ENCODE results near the gene DERL3.
"Not testable (repeated sequence)": the region's sequence is repeated elsewhere in the genome, so short reads cannot be mapped to it uniquely, and the experiment has no call there.

Gene DERL3

DNA sequence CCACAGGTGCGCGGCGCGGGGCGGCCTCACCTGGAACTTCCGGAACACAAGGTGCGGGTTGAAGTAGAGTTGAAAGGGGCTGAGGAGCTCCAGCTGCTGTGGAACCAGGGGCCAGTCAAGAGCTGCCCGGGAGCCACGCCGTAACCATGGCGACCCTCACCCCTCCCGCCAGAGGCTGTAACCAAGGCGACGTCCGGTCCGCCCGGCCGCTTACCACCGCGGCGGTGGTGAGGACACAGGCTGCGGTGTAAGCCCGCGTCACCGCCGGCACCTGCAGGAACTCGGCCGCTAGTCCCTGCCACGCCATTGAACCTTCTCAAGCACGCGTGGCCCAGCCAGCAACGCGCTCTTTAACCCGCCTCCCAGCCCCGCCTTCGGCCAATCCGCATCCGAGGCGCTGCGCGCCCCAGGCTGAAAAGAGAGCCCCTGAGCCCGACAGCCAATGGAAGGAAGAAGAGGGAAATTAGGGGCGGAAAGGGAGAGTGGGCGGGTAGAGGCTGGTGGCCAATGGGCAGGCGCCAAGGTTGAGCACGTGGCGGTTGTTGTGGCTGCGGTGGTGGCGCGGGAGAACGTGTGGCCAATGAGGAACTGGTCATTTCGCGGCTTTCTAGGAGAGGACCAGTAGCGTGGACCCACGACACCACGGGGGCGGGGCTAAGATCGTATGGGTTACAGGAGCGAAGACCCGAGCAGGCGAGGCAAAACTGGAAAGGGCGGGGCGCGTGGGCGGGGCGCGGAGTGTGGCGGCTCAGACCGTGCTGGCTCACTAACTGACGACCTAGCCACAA lies at the start of gene DERL3:
Gene DERL3, minus strand, starts transcription at position 326 of the 788 bp plus-strand sequence. Its CDS starts 19 bp downstream, at position 307.
- DNase-seq = peak; percentile 90

DNA sequence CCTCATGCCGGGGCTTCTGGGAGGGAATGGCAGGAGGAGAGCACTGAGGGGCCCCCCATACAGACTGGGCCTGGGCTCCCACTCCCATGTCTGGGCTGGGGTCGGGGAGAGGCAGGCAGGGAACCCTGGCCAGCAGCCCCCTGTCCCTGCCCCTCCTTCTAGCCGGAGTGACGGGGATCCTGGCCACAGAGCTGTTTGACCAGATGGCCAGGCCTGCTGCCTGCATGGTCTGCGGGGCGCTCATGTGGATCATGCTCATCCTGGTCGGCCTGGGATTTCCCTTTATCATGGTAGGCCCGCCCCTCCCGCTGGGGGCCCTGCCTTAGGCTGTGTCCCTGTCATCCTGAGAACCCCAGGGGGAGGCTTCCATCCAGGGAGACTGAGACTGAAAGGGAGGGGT lies 45.3 kb upstream of the DERL3 start:
- DNase-seq = no peak

DNA sequence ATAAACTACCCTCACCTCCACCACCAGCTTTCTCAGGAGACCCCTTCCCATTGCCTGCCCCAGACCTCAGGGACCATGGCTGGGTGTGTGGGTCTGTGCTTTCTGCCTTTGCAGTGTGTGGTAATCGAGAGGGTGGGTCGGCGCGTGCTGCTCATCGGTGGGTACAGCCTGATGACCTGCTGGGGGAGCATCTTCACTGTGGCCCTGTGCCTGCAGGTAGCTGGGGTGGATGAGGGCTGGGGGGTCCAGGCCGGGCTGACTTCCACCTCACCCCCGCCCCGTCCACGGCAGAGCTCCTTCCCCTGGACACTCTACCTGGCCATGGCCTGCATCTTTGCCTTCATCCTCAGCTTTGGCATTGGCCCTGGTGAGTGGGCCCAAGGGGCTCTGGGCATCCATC lies 44.9 kb upstream of the DERL3 start:
- DNase-seq = no peak

DNA sequence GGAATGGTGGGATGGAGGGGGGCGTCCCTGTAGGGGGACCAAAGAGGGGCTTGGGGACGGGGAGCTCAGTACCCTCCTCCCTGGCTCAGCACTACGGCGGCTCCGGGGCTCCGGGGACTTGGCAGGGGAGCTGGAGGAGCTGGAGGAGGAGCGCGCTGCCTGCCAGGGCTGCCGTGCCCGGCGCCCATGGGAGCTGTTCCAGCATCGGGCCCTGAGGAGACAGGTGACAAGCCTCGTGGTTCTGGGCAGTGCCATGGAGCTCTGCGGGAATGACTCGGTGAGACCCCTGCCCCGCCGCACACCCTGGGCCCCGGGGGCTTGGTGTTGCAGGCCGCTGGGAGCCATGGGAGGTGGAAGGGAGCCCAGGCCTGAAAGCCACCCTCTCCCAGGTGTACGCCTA lies 43.6 kb upstream of the DERL3 start:
- no peak for DNase-seq

DNA sequence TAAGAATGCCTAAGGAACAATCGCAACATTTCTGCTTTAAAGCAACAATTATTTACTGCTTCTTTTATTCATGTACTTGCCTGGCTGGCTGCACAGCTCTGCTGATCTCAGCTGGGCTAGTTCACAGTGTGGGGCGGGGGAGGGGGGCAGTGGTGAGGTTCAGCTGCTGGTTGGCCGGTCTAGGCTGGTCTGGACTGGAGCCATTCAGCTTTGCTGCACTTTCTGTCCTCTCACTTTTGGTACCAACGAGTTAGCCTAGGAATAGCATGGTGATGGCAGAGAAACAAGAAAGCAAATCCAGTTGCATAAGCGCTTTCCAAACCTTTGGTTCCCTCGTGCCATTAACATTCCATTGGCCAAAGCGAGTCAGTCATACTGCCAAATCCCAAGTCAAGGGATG lies 39.4 kb upstream of the DERL3 start:
- no peak for DNase-seq

DNA sequence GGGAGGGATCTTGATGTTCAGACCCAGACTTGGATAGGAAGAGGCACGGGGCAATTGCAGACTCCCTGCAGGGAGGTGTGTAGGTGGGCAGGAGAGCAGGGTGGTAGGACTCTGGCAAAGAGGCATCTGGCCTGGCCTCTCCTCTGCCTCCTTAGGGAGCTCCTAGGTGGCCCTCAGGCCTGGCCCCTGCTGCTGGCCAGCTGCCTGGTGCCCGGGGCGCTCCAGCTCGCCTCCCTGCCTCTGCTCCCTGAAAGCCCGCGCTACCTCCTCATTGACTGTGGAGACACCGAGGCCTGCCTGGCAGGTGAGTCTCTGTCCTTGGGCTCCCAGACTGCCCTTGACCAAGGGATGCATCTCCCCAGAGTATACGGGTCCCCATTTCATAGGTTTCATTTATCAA lies 38.8 kb upstream of the DERL3 start:
- DNase-seq = no peak

DNA sequence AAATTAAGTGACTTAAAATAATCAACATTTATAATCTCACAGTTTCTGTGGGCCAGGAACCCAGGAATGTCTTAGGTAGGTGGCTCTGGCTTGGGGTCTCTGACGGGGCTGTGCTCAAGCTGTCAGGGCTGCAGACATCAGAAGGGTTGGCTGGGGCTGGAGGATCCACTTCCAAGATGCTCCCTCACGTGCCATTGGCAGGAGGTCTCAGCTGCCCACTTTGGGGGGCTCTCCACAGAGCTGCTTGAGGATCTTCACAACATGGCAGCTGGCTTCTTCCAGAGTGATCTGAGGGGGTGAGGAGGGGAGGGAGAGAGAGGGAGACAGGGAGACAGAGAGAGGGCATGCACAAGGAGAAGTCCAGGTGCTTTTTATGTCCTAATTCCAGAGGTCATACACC lies 37.0 kb upstream of the DERL3 start:
- no peak for DNase-seq

DNA sequence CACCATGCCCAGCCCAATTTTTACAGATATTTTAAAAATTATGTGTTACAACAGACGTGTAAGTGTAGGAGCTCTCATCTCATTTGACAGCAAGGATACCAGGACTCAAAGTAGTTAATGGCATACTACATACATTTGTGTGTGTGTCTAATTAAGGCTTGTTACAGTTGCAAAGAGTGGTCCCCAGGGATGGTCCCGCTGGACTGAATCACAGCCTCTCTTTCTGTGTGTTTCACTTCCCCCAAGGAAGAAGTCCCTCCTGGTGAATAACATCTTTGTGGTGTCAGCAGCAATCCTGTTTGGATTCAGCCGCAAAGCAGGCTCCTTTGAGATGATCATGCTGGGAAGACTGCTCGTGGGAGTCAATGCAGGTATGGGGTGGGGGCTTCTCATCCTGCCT lies 36.1 kb upstream of the DERL3 start:
- DNase-seq = no peak

DNA sequence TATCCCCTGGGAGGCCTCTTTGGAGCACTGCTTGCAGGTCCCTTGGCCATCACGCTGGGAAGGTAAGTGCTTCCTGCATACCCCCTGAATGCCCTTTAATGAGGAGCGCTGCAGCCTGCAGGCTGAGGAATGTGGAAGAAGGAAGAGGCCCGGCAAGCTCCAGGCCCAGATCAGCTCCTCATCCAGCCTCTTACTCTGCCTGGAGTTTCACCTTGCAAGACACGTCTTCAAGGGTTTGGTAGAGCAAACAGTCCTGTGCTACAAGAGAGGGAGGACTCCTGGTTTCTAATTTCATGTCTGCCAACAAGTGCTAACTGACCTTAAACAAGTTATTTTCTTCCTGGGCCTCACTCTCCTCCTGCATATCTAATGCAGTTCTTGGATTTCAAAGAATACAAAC lies 29.8 kb upstream of the DERL3 start:
- no peak for DNase-seq

DNA sequence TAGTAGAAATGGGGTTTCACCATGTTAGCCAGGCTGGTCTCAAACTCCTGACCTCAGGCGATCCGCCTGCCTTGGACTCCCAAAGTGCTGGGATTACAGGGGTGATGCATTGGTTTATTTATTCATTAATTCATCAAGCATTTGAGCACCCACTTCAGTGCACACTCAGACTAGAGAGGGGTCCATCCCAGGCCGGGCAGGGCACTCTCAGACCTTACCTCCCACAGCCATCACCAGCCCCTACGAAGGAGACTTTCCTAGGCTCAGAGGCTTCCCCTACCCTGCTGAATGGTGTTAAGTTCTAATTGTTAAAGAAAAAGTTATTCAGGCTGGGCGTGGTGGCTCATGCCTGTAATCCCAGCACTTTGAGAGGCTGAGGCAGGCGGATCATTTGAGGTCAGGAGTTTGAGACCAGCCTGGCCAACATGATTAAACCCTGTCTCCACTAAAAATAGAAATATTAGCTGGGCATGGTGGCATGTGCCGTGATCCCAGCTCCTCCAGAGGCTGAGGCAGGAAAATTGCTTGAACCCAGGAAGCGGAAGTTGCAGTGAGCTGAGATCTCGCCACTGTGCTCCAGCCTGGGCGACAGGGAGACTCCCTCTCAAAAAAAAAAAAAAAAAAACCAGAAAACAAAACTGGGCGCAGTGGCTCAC lies 25.8 kb upstream of the DERL3 start:
- DNase-seq = not testable (repeated sequence)

DNA sequence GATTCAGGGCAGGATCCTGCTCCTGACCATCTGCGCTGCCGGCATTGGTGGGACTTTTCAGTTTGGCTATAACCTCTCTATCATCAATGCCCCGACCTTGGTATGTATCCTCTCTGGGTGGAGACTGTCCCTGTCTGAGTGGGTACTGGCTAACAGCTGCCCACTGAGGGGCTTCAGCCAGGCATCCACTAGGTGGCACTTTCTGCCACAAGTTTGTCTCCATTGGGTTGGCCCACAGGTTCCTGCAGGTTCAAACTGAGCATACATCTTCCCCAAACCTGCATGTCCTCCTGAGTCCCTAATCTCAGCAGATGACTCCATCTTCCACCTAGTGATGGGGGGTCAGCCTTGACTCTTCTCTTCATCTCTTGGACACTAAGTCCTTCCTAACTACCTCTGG lies 23.3 kb upstream of the DERL3 start:
- peak; percentile 21 for DNase-seq

DNA sequence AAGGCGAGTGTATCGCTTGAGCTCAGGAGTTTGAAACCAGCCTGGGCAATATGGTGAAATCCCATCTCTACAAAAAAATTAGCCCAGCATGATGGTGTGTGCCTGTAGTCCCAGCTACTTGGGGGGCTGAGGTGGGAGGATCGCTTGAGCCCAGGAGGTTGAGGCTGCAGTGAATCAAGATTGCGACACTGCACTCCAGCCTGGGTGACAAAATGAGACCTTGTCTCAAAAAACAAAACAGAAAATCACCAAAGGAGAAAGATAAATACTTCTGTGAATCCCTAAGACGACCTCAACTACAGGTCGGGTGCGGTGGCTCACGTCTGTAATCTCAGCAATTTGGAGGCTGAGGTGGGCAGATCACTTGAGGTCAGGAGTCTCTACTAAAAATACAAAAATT lies 21.4 kb upstream of the DERL3 start:
- not testable (repeated sequence) for DNase-seq

DNA sequence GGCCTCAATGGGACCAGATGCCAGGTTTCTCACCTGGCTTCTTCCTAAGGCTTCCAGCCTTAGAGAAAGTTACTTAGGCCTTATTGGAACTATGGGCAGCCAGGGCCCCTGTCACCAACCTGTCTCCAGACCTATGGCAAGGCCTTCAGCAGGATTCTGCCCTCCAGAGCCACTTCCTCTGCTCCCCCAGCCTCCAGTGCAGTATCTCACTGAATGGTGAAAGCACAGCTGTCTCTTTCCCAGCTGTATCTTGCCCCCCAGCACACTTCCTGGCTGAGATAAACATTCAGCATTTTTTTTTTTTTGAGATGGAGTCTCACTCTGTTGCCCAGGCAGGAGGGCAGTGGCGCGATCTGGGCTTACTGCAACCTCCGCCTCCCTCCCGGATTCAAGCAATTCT lies 20.4 kb upstream of the DERL3 start:
- DNase-seq = no peak

DNA sequence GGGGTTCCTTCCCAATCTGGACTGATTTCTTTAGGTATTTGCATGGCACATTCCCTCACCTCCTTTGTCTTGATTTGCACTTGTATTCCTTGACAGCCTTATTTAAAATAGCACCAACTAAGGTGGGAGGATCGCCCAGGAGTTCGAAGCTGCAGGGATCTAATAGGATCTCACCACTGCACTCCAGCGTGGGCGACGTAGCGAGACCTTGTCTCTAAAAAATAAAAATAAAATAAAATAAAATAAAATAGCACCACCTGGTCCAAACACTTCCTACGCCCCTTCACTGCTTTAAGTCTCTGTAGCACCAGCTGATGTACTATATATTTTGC lies 19.6 kb upstream of the DERL3 start:
- no peak for DNase-seq

DNA sequence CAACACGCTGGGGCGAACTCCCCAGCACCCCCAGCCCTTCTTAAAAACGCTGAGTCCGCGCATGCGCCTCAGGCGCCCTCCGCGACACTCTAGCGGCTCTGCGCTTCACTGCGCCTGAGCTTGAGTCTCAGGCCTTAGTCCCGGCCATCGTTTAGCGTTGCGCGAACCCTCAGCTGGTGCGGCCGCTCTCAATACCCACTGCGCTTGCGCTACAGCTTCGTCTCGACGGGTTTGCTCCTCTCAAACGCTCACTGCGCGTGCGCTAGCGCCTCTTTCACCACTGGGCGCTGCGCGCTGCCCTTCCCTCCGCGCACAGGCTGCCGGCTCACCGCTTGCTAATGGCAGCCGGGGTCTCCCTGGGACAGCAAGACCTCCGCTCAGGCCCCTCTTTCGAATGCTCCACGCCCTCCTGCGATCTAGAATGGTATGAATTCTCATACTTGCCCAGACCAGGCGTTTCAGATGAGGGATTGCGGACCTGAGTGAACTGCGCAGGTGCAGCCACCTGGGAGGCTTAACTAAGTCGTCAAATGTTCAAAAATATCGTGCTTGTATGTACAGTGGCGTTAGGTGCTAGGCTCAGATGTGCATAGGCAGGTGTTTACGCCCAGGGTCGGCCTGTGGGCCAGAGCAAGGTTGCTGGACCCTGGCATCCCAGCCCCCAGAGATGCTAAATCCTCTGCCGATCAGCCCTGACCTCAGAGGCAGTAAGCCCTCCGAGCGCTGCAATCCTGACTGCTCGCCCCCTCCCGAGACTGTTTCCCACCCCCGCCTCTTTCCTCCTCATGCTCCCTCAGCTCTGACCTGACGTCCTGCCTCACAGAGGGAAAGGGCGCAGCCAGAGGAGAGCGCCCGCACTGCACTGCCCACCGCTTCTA lies 19.0 kb upstream of the DERL3 start, which contains the start of gene SLC2A11:
Gene SLC2A11, plus strand, starts transcription at position 270 of the 878 bp plus-strand sequence. Its CDS starts 125 bp downstream, at position 395.
- peak; percentile 91 for DNase-seq

DNA sequence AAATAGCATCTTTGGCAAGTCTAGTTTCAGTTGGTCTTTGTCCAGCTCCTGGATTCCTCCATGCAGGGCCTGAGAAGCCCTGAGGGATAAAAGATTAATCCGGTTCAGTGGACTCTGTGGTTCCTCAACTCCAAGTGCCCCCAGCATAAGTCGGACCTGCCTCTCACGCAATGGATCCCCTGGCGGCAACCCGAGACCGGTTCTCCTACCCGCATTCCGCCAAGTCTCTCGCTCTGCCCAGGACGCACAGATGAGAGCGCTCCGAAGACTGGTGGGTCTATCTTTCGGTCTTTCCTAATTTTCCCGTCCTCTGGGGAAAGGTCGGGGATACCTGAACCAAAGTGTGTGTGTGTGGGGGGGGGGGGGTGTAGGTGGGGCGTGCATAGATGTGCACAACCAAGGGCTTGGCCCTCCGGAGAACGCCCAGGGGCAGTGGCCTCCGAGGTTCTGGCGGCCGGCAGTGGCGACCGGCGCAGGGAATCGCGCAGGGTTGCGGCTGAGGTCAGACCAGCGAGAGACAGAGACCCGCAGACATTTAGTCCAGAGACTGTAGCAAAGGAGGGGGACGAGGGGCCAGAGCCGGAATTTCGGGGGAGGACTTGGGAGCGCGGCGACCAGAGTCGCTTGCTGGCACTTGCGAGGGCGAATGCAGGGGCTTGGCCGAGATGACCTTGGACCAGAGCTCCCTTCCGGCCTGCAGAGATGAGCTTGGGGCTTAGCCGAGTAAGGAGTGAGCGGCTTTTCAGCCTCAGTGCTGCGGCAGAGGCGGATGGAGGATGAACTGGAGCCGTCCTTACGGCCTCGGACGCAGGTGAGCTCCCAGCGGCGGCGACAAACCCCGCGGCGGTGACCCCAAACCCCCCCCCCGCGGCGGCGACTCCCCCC lies 18.2 kb upstream of the DERL3 start:
- DNase-seq = no peak

DNA sequence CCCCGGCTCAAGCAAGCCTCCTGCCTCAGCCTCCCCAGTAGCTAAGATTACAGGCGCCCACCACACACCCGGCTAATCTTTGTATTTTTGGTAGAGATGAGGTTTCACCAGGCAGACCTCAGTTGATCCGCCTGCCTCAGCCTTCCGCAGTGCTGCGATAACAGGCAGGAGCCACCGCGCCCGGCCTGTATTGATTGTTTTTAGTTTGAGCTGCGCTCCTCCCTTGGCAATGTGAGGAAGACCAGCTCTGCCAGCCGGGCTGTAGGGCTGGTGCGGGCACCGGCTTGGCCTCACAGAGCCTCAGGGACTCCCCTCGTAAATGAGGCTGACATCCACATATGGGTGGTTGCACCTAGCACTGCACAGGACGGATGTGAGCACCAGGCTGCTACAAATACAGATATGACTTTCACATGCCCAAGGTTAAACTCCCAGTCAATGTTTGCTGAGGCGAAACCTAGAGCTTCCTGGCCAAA lies 11.4 kb upstream of the DERL3 start:
- no peak for DNase-seq

DNA sequence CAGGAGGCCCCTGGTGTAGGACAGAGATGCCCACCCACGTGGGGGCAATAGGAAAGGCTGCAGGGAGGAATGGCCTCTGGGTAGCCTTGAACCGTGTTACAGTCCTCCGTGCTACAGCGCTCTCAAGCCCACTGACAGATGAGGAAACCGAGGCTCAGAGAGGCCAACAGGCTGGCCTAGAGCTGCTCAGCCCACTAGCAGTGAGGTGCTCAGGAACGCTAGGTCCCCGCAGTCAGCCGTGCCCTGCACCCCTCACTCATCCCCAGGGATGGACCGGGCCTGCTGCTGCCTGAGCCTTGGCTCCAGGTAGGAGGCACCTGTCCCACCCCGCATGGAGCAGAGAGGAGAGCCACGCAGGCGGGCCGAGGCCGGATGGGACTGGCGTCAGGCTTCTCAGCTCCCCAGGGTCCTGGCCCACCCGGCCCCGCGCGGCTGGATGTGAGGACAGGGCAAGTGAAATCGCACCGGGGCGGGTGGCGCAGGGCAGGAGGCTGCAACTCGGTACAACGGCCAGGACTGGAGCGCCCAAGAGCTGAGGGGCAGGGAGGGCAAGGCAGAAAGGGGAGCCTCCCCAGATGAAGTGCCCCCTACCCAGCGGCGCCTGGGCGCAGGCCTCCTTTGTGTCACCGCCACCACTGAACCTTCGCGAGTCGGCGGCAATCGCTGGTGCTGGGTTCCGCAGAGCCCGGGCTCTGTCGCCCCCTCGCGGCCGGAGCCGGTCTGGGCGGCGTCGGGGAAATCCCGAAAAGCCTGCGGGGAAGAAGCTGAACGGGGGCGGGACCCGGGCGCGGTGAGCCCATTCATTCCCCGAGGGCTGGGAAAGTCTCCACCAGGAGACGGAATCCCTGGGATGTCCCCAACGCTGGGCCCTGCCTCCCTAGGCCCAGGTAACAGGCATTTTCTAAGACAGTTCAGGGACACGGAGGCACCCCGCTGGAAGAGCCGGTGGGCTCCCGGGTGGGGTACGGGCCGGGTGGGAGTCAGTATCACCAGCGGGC lies 10.5 kb upstream of the DERL3 start:
- DNase-seq = peak; percentile 56

DNA sequence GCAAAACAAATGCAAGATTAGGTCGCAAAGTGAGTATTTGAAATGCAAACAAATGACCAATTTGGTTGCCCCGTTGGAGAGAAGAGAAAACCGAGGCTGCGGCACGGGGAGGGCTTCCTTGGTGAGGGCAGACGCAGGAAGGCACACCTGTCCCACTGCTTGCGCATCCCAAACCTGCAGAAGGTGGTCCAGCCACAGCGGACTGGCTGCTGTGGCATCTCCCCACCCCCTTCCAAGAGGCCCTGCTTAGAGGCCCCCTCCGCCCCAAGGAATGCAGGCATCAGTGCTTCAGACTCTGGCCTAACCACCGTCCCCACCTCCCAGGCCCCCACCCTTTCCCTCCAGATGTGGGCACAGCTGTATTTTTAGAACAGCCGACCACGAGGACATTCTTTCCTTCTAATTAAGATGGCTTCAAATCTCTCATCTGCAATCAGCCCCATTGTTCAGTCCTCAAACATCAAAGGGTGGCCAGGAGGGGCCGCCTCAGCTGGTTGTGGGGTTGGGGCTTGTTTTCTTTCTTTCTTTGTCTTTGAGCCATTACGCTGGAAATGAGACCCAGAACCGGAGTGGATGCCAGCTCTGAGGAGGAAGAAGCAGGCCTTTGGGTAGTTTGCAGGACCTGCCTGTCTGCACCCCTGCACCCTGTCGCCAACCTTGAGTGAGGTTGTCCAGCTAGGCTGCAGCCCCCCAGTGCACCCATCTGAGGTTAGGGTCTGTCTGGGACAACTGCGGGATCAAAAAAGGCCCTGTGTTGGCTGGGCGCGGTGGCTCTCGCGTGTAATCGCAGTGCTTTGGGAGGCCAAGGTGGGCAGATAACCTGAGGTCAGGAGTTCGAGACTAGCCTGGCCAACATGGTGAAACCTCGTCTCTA lies 9.4 kb upstream of the DERL3 start:
- no peak for DNase-seq

DNA sequence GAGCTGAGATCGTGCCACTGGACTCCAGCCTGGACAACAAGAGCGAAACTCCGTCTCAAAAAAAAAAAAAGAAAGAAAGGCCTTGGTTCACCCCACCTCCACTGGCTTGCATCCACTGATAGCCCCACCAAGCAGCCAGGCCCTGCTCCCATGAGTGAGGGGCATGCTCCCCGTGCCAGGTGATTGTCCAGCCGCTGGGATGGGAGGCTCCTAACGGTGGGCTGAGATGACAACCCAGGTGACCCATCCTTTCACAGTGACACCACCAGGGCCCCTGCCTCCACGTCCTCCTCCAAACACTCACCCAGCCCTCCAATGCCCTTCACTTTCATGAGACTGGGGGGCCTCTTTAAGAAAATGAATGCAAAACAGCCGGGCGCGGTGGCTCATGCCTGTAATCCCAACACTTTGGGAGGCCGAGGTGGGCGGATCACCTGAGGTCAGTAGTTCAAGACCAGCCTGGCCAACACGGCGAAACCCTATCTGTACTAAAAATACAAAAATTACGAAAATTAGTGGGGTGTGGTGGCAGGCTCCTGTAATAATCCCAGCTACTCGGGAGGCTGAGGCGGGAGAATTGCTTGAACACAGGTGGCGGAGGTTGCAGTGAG lies 8.6 kb upstream of the DERL3 start:
- DNase-seq = no peak
